ENCODE results near the gene KCNQ1. TPM values are rescaled to one million over a fixed set of nuclear protein-coding genes. Genes with fewer than 3 reads are reported as not detected.

KCNQ1 gene
- total RNA-seq, 2 experiments from 2014 or later, result 20.4 to 24.3 TPM

DNA sequence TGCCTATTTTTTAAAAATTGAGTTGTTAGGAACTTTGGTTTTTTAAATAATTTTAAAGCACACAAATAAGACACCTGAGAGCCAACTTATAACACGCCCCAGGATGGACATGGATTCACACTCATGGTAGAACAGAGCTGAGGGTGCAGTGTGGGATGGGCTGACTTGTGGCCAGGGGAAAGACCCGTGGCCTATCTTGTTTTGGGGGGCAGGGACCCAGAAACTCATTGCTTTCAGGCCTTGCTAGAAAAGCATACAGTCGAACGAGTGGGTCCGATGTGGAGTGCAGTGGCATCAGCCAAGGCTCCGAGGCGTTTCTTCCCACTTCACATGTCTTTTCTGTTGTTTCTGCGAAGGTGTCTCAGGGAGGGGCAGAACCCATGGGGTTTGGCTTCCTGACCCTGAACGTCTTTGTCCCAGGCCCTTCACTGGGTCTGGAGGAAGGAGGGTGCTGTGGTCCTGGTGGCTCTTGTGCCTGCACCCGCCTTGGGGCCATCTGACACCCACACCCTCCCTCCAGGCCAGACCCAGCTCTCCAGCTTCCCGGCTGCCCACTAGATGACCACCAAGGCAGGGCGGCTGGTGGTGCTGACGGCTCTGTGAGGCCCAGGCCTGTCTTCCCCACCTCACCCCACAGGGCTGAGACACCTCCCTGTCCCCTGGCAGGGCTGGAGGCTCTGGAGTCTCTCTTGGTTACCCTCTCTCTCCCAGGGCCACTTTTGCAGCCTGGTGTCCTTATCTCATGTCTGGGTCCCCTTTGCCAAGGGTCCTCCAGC lies 120.8 kb downstream of the KCNQ1 start:
- Mint-ChIP-seq H3K36me3 (ENCODE audit: low read depth) (no peaks in the 10 kb centered on the region), H3K27ac (no peak overlapping the region), H3K4me3 (no peak overlapping the region), H3K9me3 (no peaks in the 10 kb centered on the region), H3K4me1 (no peaks in the 10 kb centered on the region), H3K27me3 (no peaks in the 10 kb centered on the region)
- POLR2A ChIA-PET, result no interaction called here
- DNase-seq, result no peak
- CTCF ChIA-PET, result no interaction called here

DNA sequence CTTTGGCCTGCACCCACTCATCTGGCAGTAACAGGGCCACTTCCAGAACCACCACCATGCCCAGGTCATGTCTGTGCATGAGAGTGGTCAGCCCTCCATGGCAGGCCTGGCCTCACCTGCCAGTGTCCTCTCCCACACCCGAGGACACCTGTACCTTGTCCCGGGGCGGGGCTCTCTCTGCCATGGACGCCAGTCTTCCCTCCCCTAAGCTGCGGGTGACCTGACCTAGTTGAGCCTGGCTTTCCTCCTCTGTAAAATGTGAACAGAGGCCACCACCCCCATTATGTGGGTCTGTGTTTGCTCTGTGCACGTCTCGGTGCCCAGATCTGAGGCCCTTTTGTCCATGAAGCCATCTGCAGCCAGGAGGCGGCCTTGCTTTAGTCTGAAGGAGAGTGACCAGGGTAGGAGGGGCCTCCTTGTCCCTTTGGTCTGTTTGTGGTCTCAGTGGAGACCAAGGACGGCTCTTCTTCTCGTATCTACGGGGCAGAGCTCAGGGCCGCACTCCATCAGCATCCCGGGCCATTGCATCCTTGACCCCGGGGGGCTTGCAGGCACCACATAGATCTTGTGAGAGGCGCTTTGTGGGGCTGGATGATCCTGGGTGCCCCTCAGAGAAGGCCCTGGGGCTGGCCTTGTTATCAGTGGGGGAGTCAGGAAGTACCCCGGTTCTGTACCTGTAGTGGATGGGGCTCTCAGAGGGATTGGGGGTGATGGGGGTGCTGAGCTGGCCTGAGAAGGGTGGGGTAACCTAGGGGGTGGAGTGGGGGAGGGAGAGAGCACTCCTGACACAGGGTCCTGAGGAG lies 121.6 kb downstream of the KCNQ1 start:
- Mint-ChIP-seq H3K27ac (no peak overlapping the region), H3K4me3 (no peak overlapping the region), H3K9me3 (no peaks in the 10 kb centered on the region), H3K27me3 (no peaks in the 10 kb centered on the region), H3K36me3 (ENCODE audit: low read depth) (no peaks in the 10 kb centered on the region), H3K4me1 (no peaks in the 10 kb centered on the region)
- CTCF ChIA-PET, result interaction anchor here (0.7 kb wide), 1 partner anchor 12 kb away, joined by 4 read pairs; no protein-coding TSS in a partner anchor
- DNase-seq, result no peak
- POLR2A ChIA-PET, result no interaction called here

DNA sequence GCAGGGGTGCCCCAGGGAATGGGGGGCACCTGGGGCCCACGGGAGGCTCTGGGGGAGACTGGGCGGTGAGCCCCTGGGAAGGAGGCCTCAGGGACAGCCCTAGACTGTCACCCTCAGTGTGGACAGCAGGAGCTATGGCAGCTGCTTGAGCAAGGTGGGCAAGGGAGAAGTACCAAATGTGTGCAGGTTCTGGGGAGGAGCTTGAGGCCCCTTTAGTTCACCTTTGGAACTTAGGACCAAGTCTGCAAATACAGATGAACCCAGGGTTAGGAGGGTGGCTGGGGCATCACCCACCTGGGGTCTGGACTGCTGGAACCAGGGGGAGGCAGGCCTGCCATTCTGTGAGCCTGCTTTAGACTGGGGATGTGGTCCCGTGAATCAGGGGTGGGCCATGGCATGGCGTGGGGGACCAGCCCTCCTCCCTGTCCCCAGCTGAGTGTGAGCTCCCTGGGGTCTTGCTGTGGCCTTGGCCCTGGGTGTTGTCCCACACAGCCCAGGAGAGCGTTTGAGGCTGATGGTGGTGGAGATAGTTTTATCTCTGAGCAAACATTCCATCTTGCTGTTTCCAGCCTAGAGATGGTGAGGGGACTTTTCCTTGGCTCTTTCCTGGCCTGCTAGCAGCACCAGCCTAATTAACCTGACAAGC lies 122.3 kb downstream of the KCNQ1 start:
- Mint-ChIP-seq H3K27me3 (no peaks in the 10 kb centered on the region), H3K36me3 (ENCODE audit: low read depth) (no peaks in the 10 kb centered on the region), H3K9me3 (no peaks in the 10 kb centered on the region), H3K27ac (peak overlapping the region; percentile 19), H3K4me1 (no peaks in the 10 kb centered on the region), H3K4me3 (no peak overlapping the region)
- ChIA-PET CTCF (interaction anchor here (0.7 kb wide), 1 partner anchor 13 kb away, joined by 4 read pairs; no protein-coding TSS in a partner anchor), POLR2A (no interaction called here)
- DNase-seq, result no peak

DNA sequence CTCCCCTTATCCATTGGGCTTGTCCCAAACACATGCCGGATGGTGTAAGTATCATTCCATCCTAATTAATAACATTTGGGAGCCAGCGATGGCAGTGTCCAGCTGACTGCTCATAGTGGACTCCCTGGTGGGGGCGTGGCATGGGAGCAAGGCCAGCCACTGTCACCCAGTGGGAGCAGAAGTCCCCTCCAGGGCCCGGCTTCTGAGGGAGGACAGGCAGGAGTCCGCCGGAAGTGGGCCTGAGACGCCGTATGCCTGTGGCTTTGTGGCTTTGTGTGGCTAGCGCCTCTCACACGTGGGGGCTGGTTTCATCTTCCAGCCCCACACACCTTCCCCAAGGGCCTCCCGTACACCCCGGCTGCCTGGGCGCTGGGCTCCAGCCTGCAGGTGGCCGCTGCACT lies 124.5 kb downstream of the KCNQ1 start:
- DNase-seq, result no peak
- H3K27ac Mint-ChIP-seq, result no peak overlapping the region
- H3K36me3 Mint-ChIP-seq (ENCODE audit: low read depth), result no peaks in the 10 kb centered on the region
- no peaks in the 10 kb centered on the region for H3K4me1 Mint-ChIP-seq
- ChIA-PET POLR2A (no interaction called here), CTCF (interaction anchor here (1.5 kb wide), 1 partner anchor 37 kb away, joined by 4 read pairs; no protein-coding TSS in a partner anchor)
- H3K27me3 Mint-ChIP-seq, result no peaks in the 10 kb centered on the region
- H3K4me3 Mint-ChIP-seq, result no peak overlapping the region
- no peaks in the 10 kb centered on the region for H3K9me3 Mint-ChIP-seq

DNA sequence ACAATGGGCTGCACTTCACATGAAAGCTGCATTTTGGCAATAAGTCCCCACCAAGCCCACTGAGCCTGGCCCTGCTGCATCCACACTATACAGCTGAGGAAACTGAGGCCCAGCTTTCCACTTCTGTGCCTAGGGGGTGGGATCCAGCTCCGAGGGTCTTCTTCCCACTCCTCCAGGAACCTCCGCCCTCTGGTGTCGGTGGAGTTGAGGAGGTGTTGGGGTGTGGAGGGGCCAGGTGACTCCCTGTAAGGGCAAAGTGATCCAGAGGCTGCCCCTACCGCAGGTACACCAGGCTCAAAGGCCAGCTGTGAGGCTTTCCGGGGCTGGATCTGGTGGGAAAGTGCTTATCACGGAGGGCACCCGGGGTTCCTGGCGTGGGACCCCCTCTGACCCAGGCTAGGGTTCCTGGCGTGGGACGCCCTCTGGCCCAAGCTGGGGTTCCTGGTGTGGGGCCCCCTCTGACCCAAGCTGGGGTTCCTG lies 125.0 kb downstream of the KCNQ1 start:
- Mint-ChIP-seq H3K27ac (no peak overlapping the region), H3K9me3 (no peaks in the 10 kb centered on the region), H3K4me3 (no peak overlapping the region), H3K4me1 (no peaks in the 10 kb centered on the region), H3K27me3 (no peaks in the 10 kb centered on the region), H3K36me3 (ENCODE audit: low read depth) (no peaks in the 10 kb centered on the region)
- ChIA-PET CTCF (interaction anchor here (0.8 to 1.5 kb wide), 2 partner anchors 37 to 287 kb away, joined by 3 to 4 read pairs; no protein-coding TSS in a partner anchor), POLR2A (interaction anchor here (0.6 kb wide), 1 partner anchor 86 kb away, joined by 3 read pairs; no protein-coding TSS in a partner anchor)
- DNase-seq, result no peak

DNA sequence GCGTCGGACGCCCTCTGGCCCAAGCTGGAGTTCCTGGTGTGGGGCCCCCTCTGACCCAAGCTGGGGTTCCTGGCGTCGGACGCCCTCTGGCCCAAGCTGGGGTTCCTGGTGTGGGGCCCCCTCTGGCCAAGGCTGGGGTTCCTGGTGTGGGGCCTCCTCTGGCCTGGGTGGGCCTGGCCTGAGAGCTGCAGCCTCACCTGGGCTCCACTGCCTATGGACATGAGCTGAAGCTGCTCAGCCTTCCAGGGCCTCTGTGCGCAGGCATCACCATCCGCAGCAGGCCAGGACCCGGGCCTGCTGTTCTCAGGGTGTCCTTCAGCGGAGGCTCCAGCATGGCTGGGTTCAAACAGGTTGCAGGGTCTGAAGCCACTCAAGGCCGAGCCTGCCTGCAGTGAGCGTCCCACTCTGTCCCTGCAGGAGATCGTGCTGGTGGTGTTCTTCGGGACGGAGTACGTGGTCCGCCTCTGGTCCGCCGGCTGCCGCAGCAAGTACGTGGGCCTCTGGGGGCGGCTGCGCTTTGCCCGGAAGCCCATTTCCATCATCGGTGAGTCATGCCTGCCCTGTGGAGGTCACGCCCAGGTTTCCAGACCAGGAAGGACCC lies 125.5 kb downstream of the KCNQ1 start:
- H3K4me3 Mint-ChIP-seq, result no peak overlapping the region
- no peaks in the 10 kb centered on the region for H3K4me1 Mint-ChIP-seq
- CTCF ChIA-PET, result interaction anchor here (0.8 kb wide), 1 partner anchor 287 kb away, joined by 3 read pairs; no protein-coding TSS in a partner anchor
- no peak for DNase-seq
- H3K27me3 Mint-ChIP-seq, result no peaks in the 10 kb centered on the region
- no peaks in the 10 kb centered on the region for H3K9me3 Mint-ChIP-seq
- POLR2A ChIA-PET, result interaction anchor here (0.6 kb wide), 1 partner anchor 85 kb away, joined by 3 read pairs; no protein-coding TSS in a partner anchor
- H3K27ac Mint-ChIP-seq, result no peak overlapping the region
- H3K36me3 Mint-ChIP-seq (ENCODE audit: low read depth), result no peaks in the 10 kb centered on the region

DNA sequence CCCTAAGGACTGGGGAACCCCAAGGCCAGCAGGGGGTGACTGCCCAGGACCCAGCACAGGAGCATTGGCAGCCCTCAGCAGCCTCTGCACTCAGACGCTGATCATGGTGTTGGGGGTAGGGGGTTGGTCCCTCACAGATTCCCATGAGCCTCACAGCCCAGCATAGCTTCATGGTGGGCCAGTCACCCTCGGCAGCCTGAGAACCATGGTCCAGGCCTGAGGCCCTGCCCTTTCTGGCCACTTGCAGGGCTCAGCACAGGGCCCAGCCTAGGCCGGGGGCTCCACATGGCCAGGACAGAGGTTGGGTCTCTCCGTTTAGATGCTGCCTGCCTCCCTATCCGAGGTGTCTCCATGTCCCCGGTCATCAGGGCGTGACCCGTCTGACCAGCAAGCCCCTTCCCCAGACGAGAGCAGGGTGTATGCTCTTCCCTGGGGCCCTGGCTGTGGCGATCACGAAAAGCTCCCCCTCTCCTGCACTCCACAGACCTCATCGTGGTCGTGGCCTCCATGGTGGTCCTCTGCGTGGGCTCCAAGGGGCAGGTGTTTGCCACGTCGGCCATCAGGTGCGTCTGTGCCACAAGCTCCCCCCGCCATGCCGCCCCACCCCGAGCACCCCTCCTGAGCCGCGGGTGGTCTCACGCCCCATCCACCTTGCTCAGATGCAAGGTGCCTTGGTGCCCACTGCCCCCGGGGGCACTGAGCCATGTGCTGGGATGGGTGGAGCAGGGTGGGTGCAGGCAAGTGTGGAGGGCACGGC lies 126.2 kb downstream of the KCNQ1 start:
- POLR2A ChIA-PET, result no interaction called here
- no peaks in the 10 kb centered on the region for H3K36me3 Mint-ChIP-seq (ENCODE audit: low read depth)
- no peak overlapping the region for H3K27ac Mint-ChIP-seq
- H3K27me3 Mint-ChIP-seq, result no peaks in the 10 kb centered on the region
- H3K4me1 Mint-ChIP-seq, result no peaks in the 10 kb centered on the region
- CTCF ChIA-PET, result interaction anchor here (0.8 kb wide), 1 partner anchor 286 kb away, joined by 3 read pairs; no protein-coding TSS in a partner anchor
- DNase-seq, result no peak
- no peak overlapping the region for H3K4me3 Mint-ChIP-seq
- no peaks in the 10 kb centered on the region for H3K9me3 Mint-ChIP-seq

DNA sequence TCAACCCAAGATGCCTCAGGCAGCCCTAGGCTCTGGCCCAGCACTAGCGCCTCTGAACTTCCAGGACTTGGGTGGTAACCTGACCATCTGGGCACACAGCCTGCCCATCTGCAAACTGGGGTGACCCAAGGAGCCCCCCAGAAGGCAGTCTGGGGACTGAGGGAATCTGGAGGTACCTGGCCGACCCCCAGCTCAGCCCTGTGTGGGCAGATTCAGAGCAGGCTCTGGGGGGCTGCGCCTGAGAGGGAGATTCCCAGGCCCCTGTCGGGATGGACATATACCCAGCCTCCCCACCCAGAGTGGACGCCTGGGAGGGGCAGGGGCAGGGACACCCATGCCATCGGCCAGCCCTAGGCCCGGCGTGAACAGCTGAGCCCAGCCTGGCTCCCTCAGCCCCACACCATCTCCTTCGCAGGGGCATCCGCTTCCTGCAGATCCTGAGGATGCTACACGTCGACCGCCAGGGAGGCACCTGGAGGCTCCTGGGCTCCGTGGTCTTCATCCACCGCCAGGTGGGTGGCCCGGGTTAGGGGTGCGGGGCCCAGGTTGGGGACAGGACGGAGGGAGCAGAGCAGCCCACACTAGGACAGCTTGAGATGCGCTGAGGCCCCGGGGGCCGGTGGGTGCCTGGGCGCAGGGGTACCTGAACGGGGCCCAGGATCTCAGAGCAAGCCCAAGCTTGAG lies 126.9 kb downstream of the KCNQ1 start:
- Mint-ChIP-seq H3K27me3 (no peaks in the 10 kb centered on the region), H3K36me3 (ENCODE audit: low read depth) (no peaks in the 10 kb centered on the region), H3K27ac (no peak overlapping the region), H3K4me3 (no peak overlapping the region), H3K9me3 (no peaks in the 10 kb centered on the region), H3K4me1 (no peaks in the 10 kb centered on the region)
- CTCF ChIA-PET, result no interaction called here
- DNase-seq, result no peak
- POLR2A ChIA-PET, result no interaction called here

DNA sequence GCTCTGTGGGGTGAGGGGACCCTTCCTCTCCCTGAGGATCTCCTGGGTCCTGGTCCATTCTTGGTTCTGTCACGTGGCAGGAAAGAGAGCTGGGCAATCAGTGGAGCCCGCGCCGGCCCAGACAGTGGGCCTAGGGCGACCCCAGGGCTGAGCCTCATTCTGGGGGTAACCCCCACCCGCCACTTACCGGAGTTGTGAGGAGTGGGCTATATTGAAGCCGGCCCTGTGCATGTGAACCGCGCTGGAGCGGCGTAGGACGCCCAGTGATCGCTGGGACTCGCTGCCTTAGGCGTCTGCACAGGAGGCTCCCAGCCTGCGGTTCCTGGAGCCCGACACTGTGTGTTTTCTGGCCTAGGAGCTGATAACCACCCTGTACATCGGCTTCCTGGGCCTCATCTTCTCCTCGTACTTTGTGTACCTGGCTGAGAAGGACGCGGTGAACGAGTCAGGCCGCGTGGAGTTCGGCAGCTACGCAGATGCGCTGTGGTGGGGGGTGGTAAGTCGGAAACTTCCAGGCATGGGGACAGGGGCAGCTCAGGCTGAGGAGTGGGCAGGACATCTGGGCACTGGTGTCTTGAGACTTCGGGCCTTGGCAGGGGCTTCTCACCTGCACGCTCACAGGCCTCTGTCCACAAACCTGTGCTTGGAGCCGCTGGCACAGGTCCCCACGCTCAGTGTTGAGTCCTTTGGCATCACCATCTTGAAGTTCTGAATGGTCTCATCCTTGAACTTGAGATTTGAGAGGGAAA lies 127.9 kb downstream of the KCNQ1 start:
- DNase-seq, result no peak
- Mint-ChIP-seq H3K4me1 (no peaks in the 10 kb centered on the region), H3K4me3 (no peak overlapping the region), H3K27ac (no peak overlapping the region), H3K36me3 (ENCODE audit: low read depth) (no peaks in the 10 kb centered on the region), H3K27me3 (no peaks in the 10 kb centered on the region), H3K9me3 (no peaks in the 10 kb centered on the region)
- ChIA-PET POLR2A (no interaction called here), CTCF (no interaction called here)

DNA sequence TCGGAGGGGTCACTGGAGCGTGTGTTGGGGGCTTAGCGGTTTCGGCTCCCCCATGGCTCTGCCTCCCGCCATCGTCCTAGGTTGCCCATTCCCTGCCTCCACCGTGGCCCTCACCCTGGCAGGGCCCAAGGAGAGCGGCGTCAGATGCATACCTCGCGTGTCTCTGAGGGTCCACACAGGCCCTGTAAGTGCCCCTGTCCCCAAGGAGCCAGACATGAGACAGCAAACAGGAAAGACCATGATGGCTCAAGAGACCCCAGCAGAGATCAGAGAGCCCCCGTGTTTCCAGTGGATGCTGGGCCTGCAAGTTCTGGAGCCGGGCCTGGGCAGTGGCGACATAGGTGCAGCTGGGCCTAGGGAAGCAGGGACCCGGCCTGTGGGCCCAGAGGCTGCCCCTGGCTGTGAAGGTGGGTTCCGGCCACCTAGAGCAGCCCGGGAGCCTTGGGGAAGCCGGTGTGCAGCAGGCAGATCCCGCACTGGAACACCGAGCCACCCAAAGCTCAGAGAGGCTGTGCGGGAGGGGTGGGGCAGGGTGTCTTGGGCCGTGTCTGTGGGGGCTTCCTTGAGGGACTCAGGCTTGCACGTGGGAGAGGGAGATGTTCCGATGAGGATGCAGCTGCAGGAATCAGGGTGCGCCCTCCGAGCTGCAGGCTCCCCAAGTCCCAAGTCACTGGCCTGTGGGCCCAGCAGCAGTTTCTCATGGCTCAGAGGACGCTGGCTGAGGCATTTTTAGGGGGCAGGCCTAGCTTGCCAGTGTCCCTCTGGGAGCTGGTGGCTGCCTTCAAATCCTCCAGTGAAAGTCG lies 128.6 kb downstream of the KCNQ1 start:
- no peak for DNase-seq
- Mint-ChIP-seq H3K4me1 (no peaks in the 10 kb centered on the region), H3K27me3 (no peaks in the 10 kb centered on the region), H3K4me3 (no peak overlapping the region), H3K27ac (no peak overlapping the region), H3K9me3 (no peaks in the 10 kb centered on the region), H3K36me3 (ENCODE audit: low read depth) (no peaks in the 10 kb centered on the region)
- ChIA-PET CTCF (no interaction called here), POLR2A (no interaction called here)

Measured in activated CD4-positive, alpha-beta T cell treated with anti-CD3 and anti-CD28 coated beads, Interleukin-2, amount 10 ng/mL, durations not matched to agents 7 days and 5 days (primary cell).